22Rv1 (cell line): Measurements from ENCODE around the gene JARID2.

Experiments
- H3K27ac ChIP-seq: fragments of 450-650 bp; 2 replicates; pipeline ENCODE4 v1.5.1; 2017
- ZFX ChIP-seq: fragments of 450-650 bp; IDR thresholded peaks from 2 replicates; pipeline ENCODE4 v1.6.1; 2017; ENCODE audit warnings: antibody characterized with exemption, borderline replicate concordance
- TF ChIP-seq, protein P1 (sequence below): fragments of 450-650 bp; IDR thresholded peaks from 2 replicates; pipeline ENCODE4 v1.5.1; 2017; ENCODE audit warnings: mild to moderate bottlenecking

The JARID2 gene

DNA sequence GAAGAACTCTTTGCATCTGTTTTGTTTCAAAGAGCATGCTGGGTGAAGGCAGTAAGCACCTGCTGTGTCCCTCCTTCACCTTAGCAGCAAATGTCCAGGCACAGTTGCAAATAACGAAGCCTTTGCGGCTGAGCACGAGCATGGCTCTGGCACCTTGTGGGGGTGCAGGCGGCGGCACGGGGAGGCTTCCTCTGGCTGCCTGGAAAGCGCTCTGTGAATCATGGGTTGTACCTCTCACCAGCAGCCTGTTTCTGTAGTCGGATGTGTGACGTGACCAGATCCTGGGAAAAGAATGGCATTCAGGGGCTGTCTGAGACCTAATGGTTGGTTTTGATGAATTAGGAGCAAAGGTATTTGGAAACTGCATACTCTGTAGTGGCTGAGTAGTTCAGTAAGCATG lies 272.2 kb downstream of the JARID2 start:
- H3K27ac ChIP-seq: no peak overlapping the region
- TF ChIP-seq ZFX: no peak
- TF ChIP-seq, protein P1, sequence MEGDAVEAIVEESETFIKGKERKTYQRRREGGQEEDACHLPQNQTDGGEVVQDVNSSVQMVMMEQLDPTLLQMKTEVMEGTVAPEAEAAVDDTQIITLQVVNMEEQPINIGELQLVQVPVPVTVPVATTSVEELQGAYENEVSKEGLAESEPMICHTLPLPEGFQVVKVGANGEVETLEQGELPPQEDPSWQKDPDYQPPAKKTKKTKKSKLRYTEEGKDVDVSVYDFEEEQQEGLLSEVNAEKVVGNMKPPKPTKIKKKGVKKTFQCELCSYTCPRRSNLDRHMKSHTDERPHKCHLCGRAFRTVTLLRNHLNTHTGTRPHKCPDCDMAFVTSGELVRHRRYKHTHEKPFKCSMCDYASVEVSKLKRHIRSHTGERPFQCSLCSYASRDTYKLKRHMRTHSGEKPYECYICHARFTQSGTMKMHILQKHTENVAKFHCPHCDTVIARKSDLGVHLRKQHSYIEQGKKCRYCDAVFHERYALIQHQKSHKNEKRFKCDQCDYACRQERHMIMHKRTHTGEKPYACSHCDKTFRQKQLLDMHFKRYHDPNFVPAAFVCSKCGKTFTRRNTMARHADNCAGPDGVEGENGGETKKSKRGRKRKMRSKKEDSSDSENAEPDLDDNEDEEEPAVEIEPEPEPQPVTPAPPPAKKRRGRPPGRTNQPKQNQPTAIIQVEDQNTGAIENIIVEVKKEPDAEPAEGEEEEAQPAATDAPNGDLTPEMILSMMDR: no peak

DNA sequence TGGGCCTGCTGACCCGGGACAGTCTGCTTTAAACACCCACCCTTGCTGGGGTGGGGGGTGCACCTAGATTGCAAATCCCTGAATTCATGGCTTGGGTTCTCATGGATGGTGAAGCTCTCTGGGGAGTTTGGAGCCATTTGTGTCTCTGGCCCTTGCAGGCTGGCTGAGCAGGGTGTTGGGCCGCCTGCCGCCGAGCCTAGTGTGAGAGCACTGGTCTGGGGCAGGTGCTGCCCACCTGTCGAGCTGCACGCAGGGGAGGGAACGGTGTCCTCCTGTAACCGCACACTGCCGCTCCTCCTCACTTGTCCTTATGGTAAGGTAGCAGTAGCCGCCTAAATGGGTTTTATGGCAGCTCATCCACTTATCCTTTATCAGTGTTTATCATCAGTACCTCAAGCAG lies 273.0 kb downstream of the JARID2 start:
- TF ChIP-seq, protein P1: no peak
- TF ChIP-seq ZFX: no peak
- H3K27ac ChIP-seq: no peak overlapping the region

DNA sequence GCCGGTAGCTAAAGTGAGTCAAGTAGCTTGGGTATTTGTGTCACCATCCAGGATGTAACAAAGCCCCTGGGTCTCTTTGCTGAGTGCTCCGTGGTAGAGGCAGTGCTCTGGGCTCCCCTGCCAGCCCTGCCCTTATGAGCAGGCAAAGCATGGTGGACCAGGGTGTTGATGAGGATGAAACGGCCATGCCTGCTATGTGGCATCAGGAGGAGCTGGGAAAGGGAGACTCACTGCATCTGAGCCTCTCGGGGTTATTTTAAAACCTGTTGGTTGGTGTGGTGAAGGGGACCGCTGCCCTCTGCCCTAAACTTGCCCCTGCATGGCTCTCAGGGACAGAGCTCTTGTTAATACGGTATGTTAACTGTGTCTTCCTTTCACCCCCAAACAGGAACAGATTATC lies 273.8 kb downstream of the JARID2 start:
- TF ChIP-seq, protein P1: no peak
- TF ChIP-seq ZFX: no peak
- no peak overlapping the region for H3K27ac ChIP-seq

DNA sequence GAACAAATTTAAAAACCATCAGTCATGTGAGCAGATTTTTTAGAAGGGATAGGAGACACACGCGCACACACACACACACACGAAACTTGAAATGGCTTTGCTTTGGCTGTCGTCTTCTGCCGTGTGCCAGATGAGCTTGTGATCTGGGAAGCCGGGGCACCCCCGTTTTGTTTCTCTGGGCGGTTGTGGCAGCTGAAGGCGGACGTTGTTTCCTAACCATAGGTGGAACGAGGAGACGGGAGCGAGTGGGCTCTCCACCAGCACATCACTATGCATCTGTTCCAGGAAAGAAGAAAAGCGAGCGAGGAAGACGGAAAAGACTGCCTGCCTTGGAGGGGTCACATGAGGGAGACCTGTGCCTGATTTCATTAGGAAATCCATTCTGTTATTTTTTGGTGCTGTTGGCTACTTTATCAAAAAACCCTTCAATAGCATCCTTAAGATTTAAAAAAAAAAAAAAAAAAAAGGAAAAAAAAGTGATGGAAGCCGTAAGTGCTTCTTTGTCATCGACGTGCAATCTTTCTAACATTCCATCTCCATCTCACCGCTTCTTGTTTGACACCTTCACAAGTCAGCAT lies 274.8 kb downstream of the JARID2 start:
- no peak for TF ChIP-seq ZFX
- TF ChIP-seq, protein P1: no peak

DNA sequence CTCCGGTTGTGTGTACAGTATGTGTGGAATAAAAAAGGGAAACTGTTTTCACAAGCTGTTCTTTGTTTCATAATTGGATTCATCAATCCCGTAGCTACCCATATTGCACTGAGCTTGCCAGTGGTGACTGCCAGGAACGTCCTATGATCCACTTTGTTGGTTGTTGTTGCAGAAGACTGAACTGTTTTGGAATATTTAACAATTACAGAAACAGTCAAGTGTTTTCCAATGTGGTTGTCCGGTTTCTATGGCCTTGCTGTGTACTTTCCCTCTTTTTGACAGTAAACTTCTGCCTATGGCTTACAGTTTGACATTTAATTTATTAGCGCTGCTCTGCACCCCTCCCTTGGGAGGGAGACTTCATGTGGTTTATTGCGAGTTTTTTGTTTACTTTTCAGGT lies 275.7 kb downstream of the JARID2 start:
- H3K27ac ChIP-seq: no peak overlapping the region

More for the DNA sequence above, 274.8 kb downstream of the JARID2 start:
- no peak overlapping the region for H3K27ac ChIP-seq

DNA sequence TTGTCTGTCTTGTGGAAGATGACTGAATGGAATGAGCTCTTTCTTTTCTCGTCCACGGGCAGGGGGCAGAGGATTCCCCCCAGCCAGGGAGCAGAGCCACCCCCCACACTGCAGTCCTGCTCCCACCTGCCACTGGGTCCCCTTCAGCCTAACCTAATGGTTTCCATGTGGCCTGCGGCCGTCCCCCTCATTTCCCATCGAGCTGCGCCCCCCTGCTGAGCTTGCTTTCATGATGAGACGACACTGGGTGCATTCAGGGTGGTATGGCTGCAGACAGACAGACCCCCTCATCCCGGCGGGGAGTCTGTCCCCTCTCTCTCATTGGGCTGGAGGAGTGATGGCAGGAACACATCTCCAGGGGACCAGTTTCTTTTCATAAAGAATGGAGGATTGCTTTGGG lies 276.2 kb downstream of the JARID2 start:
- no peak overlapping the region for H3K27ac ChIP-seq
- no peak for TF ChIP-seq ZFX
- TF ChIP-seq, protein P1: no peak

More for the DNA sequence above, 275.7 kb downstream of the JARID2 start:
- TF ChIP-seq ZFX: no peak
- TF ChIP-seq, protein P1: no peak

DNA sequence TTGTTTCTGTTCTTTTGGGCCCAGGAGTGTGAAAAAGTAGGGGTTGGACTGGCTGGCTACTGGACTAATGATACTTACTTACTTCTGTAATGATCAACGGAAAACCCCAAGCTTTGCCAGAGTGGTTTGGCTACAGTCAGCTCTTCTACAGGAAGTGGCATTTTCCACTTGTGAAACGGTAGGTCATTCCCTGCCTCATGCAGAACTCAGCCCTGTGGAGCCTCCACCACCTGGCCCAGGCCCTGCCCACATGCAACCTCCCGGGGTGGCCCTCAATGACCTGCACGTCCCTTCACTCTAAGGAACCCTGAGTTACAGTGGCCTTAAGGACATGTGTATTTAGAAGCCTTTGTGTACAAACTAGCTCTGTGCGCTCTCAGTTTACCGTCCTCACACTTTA lies 276.6 kb downstream of the JARID2 start:
- TF ChIP-seq, protein P1: no peak
- no peak for TF ChIP-seq ZFX
- no peak overlapping the region for H3K27ac ChIP-seq
